Endodermal cell (in vitro differentiated cells): Measurements from ENCODE around the gene TESK2. TPM values are rescaled to one million over a fixed set of nuclear protein-coding genes. Genes with fewer than 3 reads are reported as not detected.

Experiments used
- DNase-seq: peaks from one replicate; pipeline ENCODE4 v3.0.0-alpha.2; 2017
- H3K27ac ChIP-seq: 2 replicates; pipeline ENCODE4 v1.5.1; 2013; ENCODE audit warnings: mild to moderate bottlenecking, low read depth, low read length, moderate library complexity
- H3K27me3 ChIP-seq: 2 replicates; pipeline ENCODE4 v1.6.1; 2013; ENCODE audit warnings: mild to moderate bottlenecking, low read length, moderate library complexity; ENCODE audit not compliant: insufficient read depth, control insufficient read depth, poor library complexity, severe bottlenecking
- H3K36me3 ChIP-seq: 2 replicates; pipeline ENCODE4 v1.7.0; 2013; ENCODE audit warnings: mild to moderate bottlenecking, low read length, moderate library complexity; ENCODE audit not compliant: control insufficient read depth, insufficient read depth
- H3K4me1 ChIP-seq: one replicate; pipeline ENCODE4 v1.7.0; 2013; ENCODE audit warnings: low read length; ENCODE audit not compliant: control insufficient read depth, insufficient read depth
- H3K4me3 ChIP-seq: 2 replicates; pipeline ENCODE4 v1.5.1; 2013; ENCODE audit warnings: mild to moderate bottlenecking, low read length, moderate library complexity
- H3K9ac ChIP-seq: 2 replicates; pipeline ENCODE4 v1.6.1; 2013; ENCODE audit warnings: mild to moderate bottlenecking, low read length, moderate library complexity; ENCODE audit not compliant: poor library complexity, severe bottlenecking; ENCODE audit errors: extremely low read depth
- H3K9me3 ChIP-seq: 2 replicates; pipeline ENCODE4 v1.6.1; 2013; ENCODE audit warnings: mild to moderate bottlenecking, low read length, moderate library complexity; ENCODE audit not compliant: control insufficient read depth
- H3K27ac Mint-ChIP-seq: 2 replicates; pipeline ENCODE4 v1.8.0; 2020; ENCODE audit warnings: mixed read lengths
- H3K27me3 Mint-ChIP-seq: 2 replicates; pipeline ENCODE4 v1.8.0; 2021; ENCODE audit warnings: mild to moderate bottlenecking, mixed read lengths; ENCODE audit not compliant: insufficient read depth
- H3K36me3 Mint-ChIP-seq: 2 replicates; pipeline ENCODE4 v1.8.0; 2020; ENCODE audit warnings: low read depth, mixed read lengths
- H3K4me1 Mint-ChIP-seq: 2 replicates; pipeline ENCODE4 v1.8.0; 2020; ENCODE audit warnings: mixed read lengths
- H3K4me3 Mint-ChIP-seq: 2 replicates; pipeline ENCODE4 v1.8.0; 2020; ENCODE audit warnings: mild to moderate bottlenecking, moderate library complexity, mixed read lengths
- H3K9me3 Mint-ChIP-seq: 2 replicates; pipeline ENCODE4 v1.8.0; 2020; ENCODE audit warnings: mild to moderate bottlenecking, mixed read lengths
- CTCF ChIP-seq: fragments of 200-600 bp; sonication (generic); conservative IDR thresholded peaks from 2 replicates; pipeline ENCODE4 v1.5.0; 2021; ENCODE audit warnings: antibody characterized with exemption, mild to moderate bottlenecking
- WGBS, 2 experiments: methylation state at CpG; one replicate each; pipeline versions ENCODE4 v1.1.5 to v1.1.7; 2013; ENCODE audit warnings: missing lambda C conversion rate in 2 of 2, mixed read lengths in 1 of 2; ENCODE audit not compliant: insufficient coverage in 1 of 2, insufficient read length in 1 of 2; 5-methylcytosine and 5-hydroxymethylcytosine counted together
- total RNA-seq, 2 donors: library from RNA; stranded (reverse); fragmentation: NEBNext Ultra II Directional in 1 of 2; extraction: Animal tissue kit (Norgen Biotek cat#: 25700) in 1 of 2; gene quantifications; 2 replicates in 1 of 2; 3 replicates in 1 of 2; pipeline ENCODE4 v1.2.1, GENCODE V29; 2021

TESK2 gene
- total RNA-seq, 2 donors from 2014 or later, result 9.7 to 10.3 TPM

- Mint-ChIP-seq H3K27ac (peak overlapping the region; percentile 94), H3K9me3 (peaks cover 2% of the 10 kb centered on the region), H3K4me1 (peaks cover 32% of the 10 kb centered on the region), H3K27me3 (no peaks in the 10 kb centered on the region), H3K4me3 (peak overlapping the region; percentile 83), H3K36me3 (no peaks in the 10 kb centered on the region)
- no peaks in the 10 kb centered on the region for H3K27me3 ChIP-seq
- no peak for DNase-seq
- H3K9me3 ChIP-seq, result no peaks in the 10 kb centered on the region
- no peak for TF ChIP-seq CTCF
- H3K4me1 ChIP-seq, result peaks cover 7% of the 10 kb centered on the region
- no peak overlapping the region for H3K4me3 ChIP-seq
- no peaks in the 10 kb centered on the region for H3K36me3 ChIP-seq
- H3K9ac ChIP-seq, result no peak overlapping the region
- no peak overlapping the region for H3K27ac ChIP-seq
- WGBS, 2 experiments, result 91 to 93% methylated on average over 9 to 10 of the region's 10 CpGs
These were observed 185.7 kb downstream of the TESK2 start for GRCh38 chr1:45305231-45305630.

GRCh38 chr1:45304311-45305081 is 186.5 kb downstream of the TESK2 start:
- Mint-ChIP-seq H3K9me3 (peaks cover under 1% of the 10 kb centered on the region), H3K27me3 (no peaks in the 10 kb centered on the region), H3K4me3 (peak overlapping the region; percentile 83), H3K27ac (peak overlapping the region; percentile 94), H3K4me1 (peaks cover 32% of the 10 kb centered on the region), H3K36me3 (no peaks in the 10 kb centered on the region)
- H3K27me3 ChIP-seq, result no peaks in the 10 kb centered on the region
- peak overlapping the region; percentile 59 for H3K9ac ChIP-seq
- 49 to 74% methylated on average over 5 to 15 of the region's 15 CpGs for WGBS, 2 experiments
- H3K9me3 ChIP-seq, result no peaks in the 10 kb centered on the region
- no peak for DNase-seq
- H3K4me3 ChIP-seq, result peak overlapping the region; percentile 86
- H3K27ac ChIP-seq, result no peak overlapping the region
- peaks cover 7% of the 10 kb centered on the region for H3K4me1 ChIP-seq
- TF ChIP-seq CTCF, result no peak
- H3K36me3 ChIP-seq, result no peaks in the 10 kb centered on the region

- H3K27ac ChIP-seq, result peak overlapping the region; percentile 84
- Mint-ChIP-seq H3K27me3 (no peaks in the 10 kb centered on the region), H3K9me3 (no peaks in the 10 kb centered on the region), H3K4me1 (peaks cover 32% of the 10 kb centered on the region), H3K4me3 (peak overlapping the region; percentile 83), H3K27ac (peak overlapping the region; percentile 96), H3K36me3 (no peaks in the 10 kb centered on the region)
- no peaks in the 10 kb centered on the region for H3K27me3 ChIP-seq
- H3K4me1 ChIP-seq, result peaks cover 7% of the 10 kb centered on the region
- no peaks in the 10 kb centered on the region for H3K9me3 ChIP-seq
- H3K4me3 ChIP-seq, result peak overlapping the region; percentile 86
- no peaks in the 10 kb centered on the region for H3K36me3 ChIP-seq
- H3K9ac ChIP-seq, result peak overlapping the region; percentile 65
- WGBS, 2 experiments, result 2 to 5% methylated on average over 27 to 68 of the region's 68 CpGs
- peak; percentile 85 for TF ChIP-seq CTCF
- peak; percentile 99 for DNase-seq
These were observed 187.2 kb downstream of the TESK2 start for GRCh38 chr1:45303520-45304310.
